Measurements from ENCODE around the gene KNL1. TPM values are rescaled to one million over a fixed set of nuclear protein-coding genes. Genes with fewer than 3 reads are reported as not detected.

Gene KNL1
- total and polyA plus RNA-seq, 2 donors = 2.4 to 25.8 TPM

DNA sequence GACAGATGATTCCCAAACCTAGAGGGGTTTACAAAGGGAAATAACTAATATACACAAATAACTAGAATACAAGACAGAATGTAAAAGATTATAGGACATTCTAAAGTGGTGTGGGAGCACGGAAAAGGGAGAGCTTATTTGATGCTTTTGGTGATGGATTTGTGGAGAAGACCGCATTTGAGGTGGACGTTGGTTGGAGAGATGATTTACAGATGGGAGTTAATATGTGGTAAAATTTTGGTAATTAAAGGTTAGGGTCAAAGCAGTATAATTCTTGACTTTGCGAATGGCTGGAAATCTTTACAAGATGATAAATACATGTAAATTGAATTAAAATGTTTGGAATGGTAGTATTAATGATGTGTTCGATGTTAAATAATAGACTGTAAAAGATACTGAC lies 1.2 kb downstream of the KNL1 start:
- WGBS = 61% methylated on average over 5 of the region's 5 CpGs
- Histone ChIP-seq H3K27me3 (ENCODE audit: control insufficient read depth in 2 of 2, insufficient read depth in 1 of 2, low read length in 1 of 2) (no peaks in the 10 kb centered on the region), H3K4me1 (ENCODE audit: control insufficient read depth in 2 of 2, insufficient read depth in 2 of 2, low read length in 2 of 2) (peaks cover 0 to 4% of the 10 kb centered on the region in 2 donors), H3K27ac (ENCODE audit: low read depth in 1 of 2, low read length in 1 of 2) (no peak overlapping the region), H3K4me3 (ENCODE audit: low read length in 2 of 2) (peak overlapping the region; percentile 65 to 95), H3K9me3 (ENCODE audit: control insufficient read depth in 2 of 2, insufficient read depth in 1 of 2, low read length in 1 of 2) (no peaks in the 10 kb centered on the region), H3K36me3 (ENCODE audit: control insufficient read depth in 2 of 2, insufficient read depth in 2 of 2, low read length in 1 of 2) (no peaks in the 10 kb centered on the region)
- no peak for DNase-seq (ENCODE audit: low read depth in 6 of 9, low spot score in 9 of 9)

DNA sequence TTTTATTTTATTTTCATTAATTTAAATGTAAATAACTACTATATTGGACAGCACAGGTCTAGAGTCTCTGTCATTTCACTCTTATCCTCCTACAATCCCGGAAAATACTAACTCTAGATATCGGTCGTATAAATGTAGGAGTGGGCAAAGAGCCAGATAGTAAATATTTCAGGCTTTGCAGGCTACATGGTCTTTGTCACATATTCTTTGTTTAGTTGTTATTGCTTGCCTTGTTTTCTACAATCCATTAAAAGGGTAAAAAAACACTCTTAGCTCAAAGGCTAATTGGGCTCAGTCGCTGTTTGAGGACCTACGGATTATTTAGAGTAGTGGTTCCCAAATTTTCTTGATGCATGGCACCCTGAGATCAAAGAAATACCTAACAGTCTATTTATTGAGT lies 1.7 kb downstream of the KNL1 start:
- 98% methylated on average over 5 of the region's 5 CpGs for WGBS

DNA sequence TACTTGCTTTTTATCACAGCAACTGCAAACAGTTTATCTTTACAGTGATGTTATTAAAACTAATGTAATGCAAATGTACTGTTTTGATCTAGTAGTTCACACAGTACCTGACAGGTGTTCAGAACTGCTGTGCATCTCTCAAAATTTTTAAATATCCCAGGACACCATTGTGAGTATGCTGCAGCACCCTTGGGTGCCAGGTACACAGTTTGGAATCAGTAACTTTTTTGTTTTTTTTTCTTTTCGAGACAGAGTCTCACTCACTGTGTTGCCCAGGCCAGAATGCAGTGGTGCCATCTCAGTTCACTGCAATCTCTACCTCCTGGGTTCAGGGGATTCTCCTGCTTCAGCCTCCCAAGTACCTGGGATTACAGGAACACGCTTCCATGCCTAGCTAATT lies 3.0 kb downstream of the KNL1 start:
- peaks cover 0 to 2% of the 10 kb centered on the region in 2 donors for H3K4me1 ChIP-seq (ENCODE audit: control insufficient read depth in 2 of 2, insufficient read depth in 2 of 2, low read length in 2 of 2)
- H3K4me3 ChIP-seq (ENCODE audit: low read length in 2 of 2) = no peak overlapping the region
- H3K36me3 ChIP-seq (ENCODE audit: control insufficient read depth in 2 of 2, insufficient read depth in 2 of 2, low read length in 1 of 2) = no peaks in the 10 kb centered on the region
- no peaks in the 10 kb centered on the region for H3K27me3 ChIP-seq (ENCODE audit: control insufficient read depth in 2 of 2, insufficient read depth in 1 of 2, low read length in 1 of 2)
- H3K9me3 ChIP-seq (ENCODE audit: control insufficient read depth in 2 of 2, insufficient read depth in 1 of 2, low read length in 1 of 2) = no peaks in the 10 kb centered on the region
- WGBS = 98% methylated on average over 2 of the region's 2 CpGs
- no peak for DNase-seq (ENCODE audit: low read depth in 6 of 9, low spot score in 9 of 9)
- H3K27ac ChIP-seq (ENCODE audit: low read depth in 1 of 2, low read length in 1 of 2) = no peak overlapping the region

More for the DNA sequence above, 1.7 kb downstream of the KNL1 start:
- H3K9me3 ChIP-seq (ENCODE audit: control insufficient read depth in 2 of 2, insufficient read depth in 1 of 2, low read length in 1 of 2) = no peaks in the 10 kb centered on the region
- no peak for DNase-seq (ENCODE audit: low read depth in 6 of 9, low spot score in 9 of 9)
- peaks cover 0 to 4% of the 10 kb centered on the region in 2 donors for H3K4me1 ChIP-seq (ENCODE audit: control insufficient read depth in 2 of 2, insufficient read depth in 2 of 2, low read length in 2 of 2)
- no peaks in the 10 kb centered on the region for H3K27me3 ChIP-seq (ENCODE audit: control insufficient read depth in 2 of 2, insufficient read depth in 1 of 2, low read length in 1 of 2)
- H3K36me3 ChIP-seq (ENCODE audit: control insufficient read depth in 2 of 2, insufficient read depth in 2 of 2, low read length in 1 of 2) = no peaks in the 10 kb centered on the region
- peak overlapping the region in 1 of 2 donors; percentile 95 for H3K4me3 ChIP-seq (ENCODE audit: low read length in 2 of 2)
- H3K27ac ChIP-seq (ENCODE audit: low read depth in 1 of 2, low read length in 1 of 2) = no peak overlapping the region

DNA sequence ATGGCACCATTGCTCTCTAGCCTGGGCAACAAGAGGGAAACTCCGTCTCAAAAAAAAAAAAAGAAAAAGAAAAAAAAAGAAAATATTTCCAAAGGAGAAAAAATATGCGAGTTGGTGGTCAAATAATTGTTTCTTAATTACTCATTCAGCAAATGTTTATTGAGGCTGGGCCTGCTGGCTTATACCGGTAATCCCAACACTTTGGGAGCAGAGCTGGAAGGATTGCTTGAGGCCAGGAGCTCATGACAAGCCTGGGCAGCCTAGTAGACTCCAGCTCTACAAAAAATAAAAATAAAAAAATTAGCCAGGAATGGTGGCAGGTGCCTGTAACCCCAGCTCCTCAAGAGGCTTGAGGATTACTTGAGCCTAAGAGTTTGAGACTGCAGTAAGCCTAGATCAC lies 4.1 kb downstream of the KNL1 start:
- DNase-seq (ENCODE audit: low read depth in 6 of 9, low spot score in 9 of 9) = no peak
- no peak overlapping the region for H3K4me3 ChIP-seq (ENCODE audit: low read length in 2 of 2)
- H3K27me3 ChIP-seq (ENCODE audit: control insufficient read depth in 2 of 2, insufficient read depth in 1 of 2, low read length in 1 of 2) = no peaks in the 10 kb centered on the region
- 84% methylated on average over 3 of the region's 3 CpGs for WGBS
- H3K9me3 ChIP-seq (ENCODE audit: control insufficient read depth in 2 of 2, insufficient read depth in 1 of 2, low read length in 1 of 2) = no peaks in the 10 kb centered on the region
- H3K27ac ChIP-seq (ENCODE audit: low read depth in 1 of 2, low read length in 1 of 2) = no peak overlapping the region
- H3K4me1 ChIP-seq (ENCODE audit: control insufficient read depth in 2 of 2, insufficient read depth in 2 of 2, low read length in 2 of 2) = peaks cover 0 to 2% of the 10 kb centered on the region in 2 donors
- no peaks in the 10 kb centered on the region for H3K36me3 ChIP-seq (ENCODE audit: control insufficient read depth in 2 of 2, insufficient read depth in 2 of 2, low read length in 1 of 2)

DNA sequence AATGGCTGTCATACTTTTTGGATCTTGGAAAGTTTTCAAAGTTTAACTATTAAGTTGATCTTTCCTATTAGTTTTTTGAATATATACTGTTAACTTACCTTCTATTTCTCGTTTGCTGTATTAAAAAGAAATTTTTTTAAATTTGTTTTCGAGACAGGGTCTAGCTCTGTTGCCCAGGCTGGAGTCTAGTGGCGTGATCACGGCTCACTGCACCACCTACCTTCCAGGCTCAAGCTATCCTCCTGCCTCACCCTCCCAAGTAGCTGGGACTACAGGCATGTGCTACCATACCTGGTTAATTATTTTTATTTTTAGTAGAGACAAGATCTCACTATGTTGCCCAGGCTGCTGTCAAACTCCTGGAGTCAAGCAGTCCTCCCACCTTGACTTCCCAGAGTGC lies 4.6 kb downstream of the KNL1 start:
- no peak for DNase-seq (ENCODE audit: low read depth in 6 of 9, low spot score in 9 of 9)
- H3K36me3 ChIP-seq (ENCODE audit: control insufficient read depth in 2 of 2, insufficient read depth in 2 of 2, low read length in 1 of 2) = peaks cover 0 to 2% of the 10 kb centered on the region in 2 donors
- no peak overlapping the region for H3K4me3 ChIP-seq (ENCODE audit: low read length in 2 of 2)
- peaks cover 0 to 2% of the 10 kb centered on the region in 2 donors for H3K4me1 ChIP-seq (ENCODE audit: control insufficient read depth in 2 of 2, insufficient read depth in 2 of 2, low read length in 2 of 2)
- 97% methylated on average over 4 of the region's 4 CpGs for WGBS
- H3K27me3 ChIP-seq (ENCODE audit: control insufficient read depth in 2 of 2, insufficient read depth in 1 of 2, low read length in 1 of 2) = no peaks in the 10 kb centered on the region
- no peaks in the 10 kb centered on the region for H3K9me3 ChIP-seq (ENCODE audit: control insufficient read depth in 2 of 2, insufficient read depth in 1 of 2, low read length in 1 of 2)
- no peak overlapping the region for H3K27ac ChIP-seq (ENCODE audit: low read depth in 1 of 2, low read length in 1 of 2)

DNA sequence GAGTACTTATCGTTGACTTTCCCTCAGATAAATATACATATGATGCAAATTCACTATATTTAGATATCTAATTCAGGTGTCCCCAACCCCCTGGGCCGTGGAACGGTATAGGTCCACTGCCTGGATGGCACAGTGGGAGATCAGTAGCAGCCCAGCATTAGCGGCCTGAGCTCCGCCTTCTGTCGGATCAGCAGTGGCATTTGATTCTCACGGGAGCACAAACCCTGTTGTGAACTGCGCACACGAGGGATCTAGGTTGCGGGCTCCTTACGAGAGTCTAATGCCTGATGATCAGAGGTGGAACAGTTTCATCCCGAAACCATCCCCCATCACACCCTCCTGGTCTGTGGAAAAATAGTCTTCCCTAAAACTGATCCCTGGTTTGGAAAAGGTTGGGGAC lies 6.9 kb downstream of the KNL1 start:
- H3K4me1 ChIP-seq (ENCODE audit: control insufficient read depth in 2 of 2, insufficient read depth in 2 of 2, low read length in 2 of 2) = peaks cover 0 to 2% of the 10 kb centered on the region in 2 donors
- H3K36me3 ChIP-seq (ENCODE audit: control insufficient read depth in 2 of 2, insufficient read depth in 2 of 2, low read length in 1 of 2) = peaks cover 7 to 9% of the 10 kb centered on the region in 2 donors
- no peak overlapping the region for H3K4me3 ChIP-seq (ENCODE audit: low read length in 2 of 2)
- no peak overlapping the region for H3K27ac ChIP-seq (ENCODE audit: low read depth in 1 of 2, low read length in 1 of 2)
- no peak for DNase-seq (ENCODE audit: low read depth in 6 of 9, low spot score in 9 of 9)
- WGBS = 98% methylated on average over 12 of the region's 12 CpGs
- no peaks in the 10 kb centered on the region for H3K9me3 ChIP-seq (ENCODE audit: control insufficient read depth in 2 of 2, insufficient read depth in 1 of 2, low read length in 1 of 2)
- H3K27me3 ChIP-seq (ENCODE audit: control insufficient read depth in 2 of 2, insufficient read depth in 1 of 2, low read length in 1 of 2) = no peaks in the 10 kb centered on the region

DNA sequence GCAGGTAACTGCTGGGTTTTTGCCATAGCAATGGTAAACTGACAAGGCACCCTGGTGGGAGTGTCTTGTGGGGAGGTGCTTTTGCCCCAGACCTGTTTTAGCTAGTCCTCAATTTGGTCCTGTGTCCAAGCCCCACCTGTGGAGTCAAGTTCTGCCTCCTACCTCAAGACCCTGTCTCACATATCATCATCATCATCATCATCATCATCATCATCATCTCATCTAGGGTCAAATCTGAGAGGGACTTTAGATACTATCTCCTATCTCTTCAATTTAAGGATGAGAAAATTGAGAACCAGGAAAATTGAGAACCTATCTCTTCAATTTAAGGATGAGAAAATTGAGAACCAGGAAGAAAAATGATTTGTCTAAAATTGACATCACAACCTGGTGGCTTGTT lies 9.9 kb downstream of the KNL1 start:
- Histone ChIP-seq H3K4me3 (ENCODE audit: low read length in 2 of 2) (no peak overlapping the region), H3K36me3 (ENCODE audit: control insufficient read depth in 2 of 2, insufficient read depth in 2 of 2, low read length in 1 of 2) (peaks cover 12 to 21% of the 10 kb centered on the region in 2 donors), H3K4me1 (ENCODE audit: control insufficient read depth in 2 of 2, insufficient read depth in 2 of 2, low read length in 2 of 2) (no peaks in the 10 kb centered on the region), H3K27ac (ENCODE audit: low read depth in 1 of 2, low read length in 1 of 2) (no peak overlapping the region), H3K9me3 (ENCODE audit: control insufficient read depth in 2 of 2, insufficient read depth in 1 of 2, low read length in 1 of 2) (no peaks in the 10 kb centered on the region), H3K27me3 (ENCODE audit: control insufficient read depth in 2 of 2, insufficient read depth in 1 of 2, low read length in 1 of 2) (no peaks in the 10 kb centered on the region)
- no peak for DNase-seq (ENCODE audit: low read depth in 6 of 9, low spot score in 9 of 9)

DNA sequence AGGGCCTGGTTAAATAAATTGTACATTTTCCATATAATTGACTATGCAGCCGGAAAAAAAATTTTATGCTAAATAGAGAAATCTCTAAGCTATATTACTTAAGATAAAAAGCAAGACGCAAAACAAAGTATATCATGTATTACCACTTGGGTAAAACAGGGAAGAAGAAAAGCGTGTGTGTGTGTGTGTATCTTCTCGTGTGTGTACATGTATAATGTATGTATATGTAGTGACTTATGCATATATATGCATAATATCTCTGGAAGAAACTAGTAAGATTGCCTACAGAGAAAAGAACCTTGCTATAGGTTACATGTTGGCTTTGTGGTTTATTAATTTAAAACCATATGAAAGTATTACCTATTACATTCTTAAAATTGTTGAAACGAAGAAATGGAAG lies 19.0 kb downstream of the KNL1 start:
- peaks cover 18 to 21% of the 10 kb centered on the region in 2 donors for H3K36me3 ChIP-seq (ENCODE audit: control insufficient read depth in 2 of 2, insufficient read depth in 2 of 2, low read length in 1 of 2)
- no peaks in the 10 kb centered on the region for H3K9me3 ChIP-seq (ENCODE audit: control insufficient read depth in 2 of 2, insufficient read depth in 1 of 2, low read length in 1 of 2)
- H3K4me3 ChIP-seq (ENCODE audit: low read length in 2 of 2) = no peak overlapping the region
- H3K4me1 ChIP-seq (ENCODE audit: control insufficient read depth in 2 of 2, insufficient read depth in 2 of 2, low read length in 2 of 2) = no peaks in the 10 kb centered on the region
- DNase-seq (ENCODE audit: low read depth in 6 of 9, low spot score in 9 of 9) = no peak
- no peak overlapping the region for H3K27ac ChIP-seq (ENCODE audit: low read depth in 1 of 2, low read length in 1 of 2)
- WGBS = 86% methylated on average over 5 of the region's 5 CpGs
- H3K27me3 ChIP-seq (ENCODE audit: control insufficient read depth in 2 of 2, insufficient read depth in 1 of 2, low read length in 1 of 2) = no peaks in the 10 kb centered on the region

DNA sequence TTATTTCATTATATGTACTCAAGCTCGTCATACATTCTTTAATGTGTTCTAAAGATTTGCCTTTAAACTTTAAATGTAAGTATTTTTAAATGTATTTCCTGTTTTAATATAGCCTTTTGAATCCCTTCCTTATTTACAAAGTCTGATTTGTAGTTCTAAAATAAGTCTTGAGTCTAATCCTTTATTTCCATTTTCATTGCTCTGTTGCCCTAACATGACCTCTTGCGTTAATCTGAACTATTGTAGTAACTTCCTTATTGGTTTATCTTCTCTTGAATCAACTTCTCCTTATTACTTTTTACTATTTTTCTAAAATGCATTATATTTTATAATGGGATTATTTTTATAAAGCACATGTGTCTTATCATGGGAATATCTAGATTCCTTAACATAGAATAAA lies 24.0 kb downstream of the KNL1 start:
- peaks cover 4 to 35% of the 10 kb centered on the region in 2 donors for H3K36me3 ChIP-seq (ENCODE audit: control insufficient read depth in 2 of 2, insufficient read depth in 2 of 2, low read length in 1 of 2)
- no peak for DNase-seq (ENCODE audit: low read depth in 6 of 9, low spot score in 9 of 9)
- H3K9me3 ChIP-seq (ENCODE audit: control insufficient read depth in 2 of 2, insufficient read depth in 1 of 2, low read length in 1 of 2) = no peaks in the 10 kb centered on the region
- H3K4me1 ChIP-seq (ENCODE audit: control insufficient read depth in 2 of 2, insufficient read depth in 2 of 2, low read length in 2 of 2) = no peaks in the 10 kb centered on the region
- H3K4me3 ChIP-seq (ENCODE audit: low read length in 2 of 2) = no peak overlapping the region
- WGBS = 93% methylated on average over 2 of the region's 2 CpGs
- no peaks in the 10 kb centered on the region for H3K27me3 ChIP-seq (ENCODE audit: control insufficient read depth in 2 of 2, insufficient read depth in 1 of 2, low read length in 1 of 2)
- no peak overlapping the region for H3K27ac ChIP-seq (ENCODE audit: low read depth in 1 of 2, low read length in 1 of 2)

DNA sequence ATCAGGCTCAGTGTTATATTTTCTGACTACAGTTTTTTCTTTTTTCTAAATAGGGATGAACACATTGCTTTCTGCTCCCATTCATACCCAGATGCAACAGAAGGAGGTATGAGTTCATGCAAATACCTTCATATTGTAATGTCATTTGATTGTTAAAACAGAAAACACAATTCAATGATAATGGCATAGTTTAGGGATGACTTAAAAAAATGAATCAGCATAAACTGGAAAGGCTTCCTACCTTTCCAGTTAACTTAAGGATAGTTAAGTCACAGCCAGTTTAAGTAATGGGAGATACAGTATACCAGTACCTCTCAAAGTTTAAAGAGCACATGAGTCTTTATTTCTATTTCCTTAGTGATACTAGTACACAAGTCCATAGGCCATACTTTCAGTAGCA lies 24.9 kb downstream of the KNL1 start:
- Histone ChIP-seq H3K36me3 (ENCODE audit: control insufficient read depth in 2 of 2, insufficient read depth in 2 of 2, low read length in 1 of 2) (peaks cover 4 to 43% of the 10 kb centered on the region in 2 donors), H3K4me3 (ENCODE audit: low read length in 2 of 2) (no peak overlapping the region), H3K27me3 (ENCODE audit: control insufficient read depth in 2 of 2, insufficient read depth in 1 of 2, low read length in 1 of 2) (no peaks in the 10 kb centered on the region), H3K27ac (ENCODE audit: low read depth in 1 of 2, low read length in 1 of 2) (no peak overlapping the region), H3K9me3 (ENCODE audit: control insufficient read depth in 2 of 2, insufficient read depth in 1 of 2, low read length in 1 of 2) (no peaks in the 10 kb centered on the region), H3K4me1 (ENCODE audit: control insufficient read depth in 2 of 2, insufficient read depth in 2 of 2, low read length in 2 of 2) (no peaks in the 10 kb centered on the region)
- no peak for DNase-seq (ENCODE audit: low read depth in 6 of 9, low spot score in 9 of 9)

Measured in thymus (tissue), 11 donors.